Kidney (tissue), 14 donors: ENCODE measurements around the gene BCL7A. TPM values are rescaled to one million over a fixed set of nuclear protein-coding genes. Genes with fewer than 3 reads are reported as not detected.

ENCODE experiments used
- DNase-seq, 5 donors: peaks; one replicate each; pipeline ENCODE4 v3.0.0-alpha.2; 2013 to 2020
- FAIRE-seq: peaks from 2 replicates; lab custom pipeline; 2012; peaks lifted over from hg19 to GRCh38; lab: Jason Lieb, UNC
- H3K27ac ChIP-seq, 2 donors: one replicate each; pipeline ENCODE4 v1.7.0; 2013; ENCODE audit warnings: low read depth in 2 of 2, low read length in 2 of 2, inconsistent platforms in 1 of 2
- H3K27me3 ChIP-seq: one replicate; pipeline ENCODE4 v1.7.1; 2013; ENCODE audit warnings: low read length, inconsistent platforms; ENCODE audit not compliant: control insufficient read depth, insufficient read depth
- H3K36me3 ChIP-seq, 3 donors: one replicate each; pipeline versions ENCODE4 v1.7.0 to v1.7.1; 2013; ENCODE audit warnings: low read length in 3 of 3, control low read depth in 1 of 3, inconsistent platforms in 1 of 3; ENCODE audit not compliant: insufficient read depth in 3 of 3, control insufficient read depth in 2 of 3
- H3K4me1 ChIP-seq, 3 donors: one replicate each; pipeline versions ENCODE4 v1.7.0 to v1.7.1; 2013; ENCODE audit warnings: low read length in 3 of 3, inconsistent platforms in 1 of 3, low read depth in 1 of 3; ENCODE audit not compliant: control insufficient read depth in 2 of 3, insufficient read depth in 2 of 3
- H3K4me3 ChIP-seq, 3 donors: one replicate each; pipeline versions ENCODE4 v1.7.0 to v1.8.1; 2013; ENCODE audit warnings: low read length in 3 of 3, control low read depth in 1 of 3, inconsistent platforms in 1 of 3
- H3K9ac ChIP-seq, 3 donors: one replicate each; pipeline versions ENCODE4 v1.7.0 to v1.7.1; 2013; ENCODE audit warnings: low read length in 3 of 3, control low read depth in 1 of 3, inconsistent platforms in 1 of 3
- H3K9me3 ChIP-seq, 3 donors: one replicate each; pipeline versions ENCODE4 v1.7.0 to v1.7.1; 2013; ENCODE audit warnings: low read length in 3 of 3, control low read depth in 1 of 3, inconsistent platforms in 1 of 3; ENCODE audit not compliant: control insufficient read depth in 2 of 3, insufficient read depth in 1 of 3
- CTCF ChIP-seq: IDR thresholded peaks from 3 replicates; pipeline ENCODE4 v1.5.1; 2012; ENCODE audit warnings: mild to moderate bottlenecking, moderate library complexity, borderline replicate concordance; ENCODE audit not compliant: insufficient read depth; ENCODE audit errors: extremely low read depth
- intact Hi-C: fragments of 100-400 bp; cut with DNase I; formaldehyde crosslinking; loops from one replicate; pipeline ENCODE4 v1.11.1; 2022
- polyA plus RNA-seq: library from polyadenylated mRNA; stranded (reverse); fragments of 350-450 nt; fragmentation: Illumina TruSeq; extraction: RNeasy Lipid Tissue Mini Kit (QIAGEN cat#74804); gene quantifications from one replicate; pipeline ENCODE4 v1.2.3, GENCODE V29; 2014; ENCODE audit warnings: low read depth, low replicate concordance; ENCODE audit not compliant: insufficient read depth
- total RNA-seq: library from RNA; stranded (reverse); fragmentation: NEBNext Ultra II Directional; extraction: Animal tissue kit (Norgen Biotek cat#: 25700); gene quantifications from one replicate; pipeline ENCODE4 v1.2.1, GENCODE V29; 2021
- donor health status: control.
- donor health status: control.
- donor health status: control.
- donor health status: control.
- donor health status: control.
- donor health status: DM: yes; HTN: yes; CAD: no.
- donor health status: Normal renal cell carcinoma (clear cell type).

The BCL7A gene
- total and polyA plus RNA-seq, 2 donors from 2014 or later: 6.8 to 22.7 TPM

- H3K4me3 ChIP-seq: no peak overlapping the region
- peaks cover 0 to 18% (median 0%) of the 10 kb centered on the region in 3 donors for H3K36me3 ChIP-seq
- H3K9ac ChIP-seq: peak overlapping the region in 1 of 3 donors; percentile 61
- H3K27me3 ChIP-seq: no peaks in the 10 kb centered on the region
- H3K9me3 ChIP-seq: no peaks in the 10 kb centered on the region
- peak overlapping the region; percentile 66 to 90 for H3K27ac ChIP-seq
- TF ChIP-seq CTCF: no peak
- H3K4me1 ChIP-seq: peaks cover 0 to 21% (median 11%) of the 10 kb centered on the region in 3 donors
- intact Hi-C loops: no loop called here
- no peak for DNase-seq
- FAIRE-seq: no peak
Measured at GRCh38 chr12:122050706-122051105, 29.0 kb downstream of the BCL7A start.

DNA sequence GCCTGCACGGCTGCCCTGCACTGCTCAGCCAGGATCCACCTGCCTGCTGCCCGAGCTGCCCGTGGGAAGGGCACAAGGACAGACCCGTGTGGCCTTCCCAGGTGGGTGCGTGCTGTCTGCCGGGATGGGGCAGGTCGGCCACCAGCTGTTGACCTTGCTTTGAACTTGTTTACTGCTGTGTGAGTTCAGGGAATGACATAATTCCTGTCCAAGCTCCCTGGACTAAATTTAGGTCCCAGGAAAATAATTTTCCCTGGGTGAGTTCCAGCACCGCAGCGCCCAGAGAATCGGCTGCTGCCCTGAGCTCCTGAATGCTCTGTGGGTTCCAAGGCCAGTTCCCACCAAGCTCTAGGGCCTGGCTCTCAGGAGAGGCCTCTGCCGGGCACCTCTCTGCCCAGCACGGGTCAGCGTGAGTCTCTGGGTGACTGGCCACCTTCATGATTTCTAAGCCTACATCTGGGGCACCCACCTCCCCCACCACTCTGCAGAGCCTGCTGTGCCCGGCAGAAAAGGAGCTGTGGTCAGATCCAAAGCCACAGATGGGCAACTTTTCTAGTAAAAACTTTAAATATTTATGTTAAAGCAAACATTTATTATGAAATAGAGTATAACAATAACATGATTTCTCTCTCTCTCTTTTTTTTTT is 29.7 kb downstream of the BCL7A start:
- DNase-seq (peak in 2 of 5 donors; percentile 42 to 77), FAIRE-seq (no peak)
- intact Hi-C loops: no loop called here
- Histone ChIP-seq H3K4me1 (peaks cover 0 to 21% (median 11%) of the 10 kb centered on the region in 3 donors), H3K9me3 (no peaks in the 10 kb centered on the region), H3K27me3 (no peaks in the 10 kb centered on the region), H3K36me3 (peaks cover 0 to 16% (median 0%) of the 10 kb centered on the region in 3 donors), H3K9ac (peak overlapping the region in 1 of 3 donors; percentile 61), H3K4me3 (no peak overlapping the region), H3K27ac (peak overlapping the region; percentile 66 to 90)
- TF ChIP-seq CTCF: no peak

- TF ChIP-seq CTCF: no peak
- H3K9ac ChIP-seq: no peak overlapping the region
- no peak for DNase-seq
- no peaks in the 10 kb centered on the region for H3K9me3 ChIP-seq
- FAIRE-seq: no peak
- peak overlapping the region; percentile 49 for H3K27ac ChIP-seq
- H3K4me3 ChIP-seq: no peak overlapping the region
- peaks cover 0 to 21% (median 11%) of the 10 kb centered on the region in 3 donors for H3K4me1 ChIP-seq
- H3K27me3 ChIP-seq: no peaks in the 10 kb centered on the region
- intact Hi-C loops: no loop called here
- peaks cover 0 to 18% (median 0%) of the 10 kb centered on the region in 3 donors for H3K36me3 ChIP-seq
Measured at GRCh38 chr12:122052285-122052684, 30.6 kb downstream of the BCL7A start.
